Posterior cingulate gyrus (tissue), 11 donors: ENCODE measurements around the gene LPAR1.
A peak's percentile ranks its signal among the peaks of the same experiment; 100 is the strongest.
"Not testable (repeated sequence)": the region's sequence is repeated elsewhere in the genome, so short reads cannot be mapped to it uniquely, and the experiment has no call there.

Experiments
- DNase-seq, 10 donors: peaks; one replicate each; pipeline versions ENCODE4 v3.0.0 to v3.0.0-alpha.2; 2020 to 2021; ENCODE audit warnings: mixed read lengths in 3 of 10
- intact Hi-C: fragments of 100-400 bp; cut with DNase I; formaldehyde crosslinking; loops from one replicate; pipeline ENCODE4 v1.15.1; 2023

Gene LPAR1

GRCh38 chr9:110892689-110893088 lies 145.6 kb downstream of the LPAR1 start:
- DNase-seq = no peak
- intact Hi-C loops = loop anchor here (10.0 kb wide), 1 partner anchor 142 kb away; the partner anchor contains the start of gene LPAR1

DNA sequence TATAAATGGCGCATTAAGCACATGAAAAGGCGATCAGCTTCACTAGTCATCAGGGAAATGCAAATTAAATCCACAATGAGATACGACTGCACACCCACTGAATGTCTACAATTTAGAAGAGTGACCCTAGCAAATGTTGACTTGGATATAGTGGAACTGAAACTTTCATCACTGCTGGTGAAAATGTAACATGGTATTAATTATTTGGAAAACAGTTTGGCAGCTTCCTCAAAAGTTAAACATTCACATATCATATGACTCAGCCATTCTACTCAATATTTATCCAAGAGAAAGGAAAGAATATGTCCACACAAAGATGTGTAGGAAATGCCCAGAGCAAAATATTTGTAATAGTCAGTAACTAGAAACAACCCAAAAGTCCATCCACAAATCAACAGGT lies 146.5 kb downstream of the LPAR1 start:
- intact Hi-C loops = loop anchor here (10.0 kb wide), 1 partner anchor 143 kb away; the partner anchor contains the start of gene LPAR1
- DNase-seq = no peak

- no peak for DNase-seq
- intact Hi-C loops = loop anchor here (10.0 kb wide), 1 partner anchor 144 kb away; the partner anchor contains the start of gene LPAR1
These were observed 147.9 kb downstream of the LPAR1 start for GRCh38 chr9:110890416-110890815.

DNA sequence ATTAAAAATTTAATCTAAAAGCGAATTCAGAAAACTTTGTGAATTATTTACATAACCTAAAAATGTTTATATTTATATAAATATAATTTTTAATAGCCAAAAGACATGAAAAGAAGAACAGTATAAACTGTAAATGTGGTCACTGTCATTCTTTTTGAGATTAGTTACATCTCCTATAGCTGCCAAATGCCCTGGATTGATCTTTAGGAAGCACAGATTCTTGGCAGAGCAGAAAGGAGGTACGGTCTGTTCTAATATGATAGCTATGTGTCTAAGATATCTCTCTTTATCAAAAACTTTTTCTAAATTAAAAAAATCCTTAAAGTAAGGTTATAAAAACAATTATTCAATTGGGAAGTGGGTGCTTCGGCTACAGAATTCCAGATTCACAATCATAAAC lies 151.0 kb downstream of the LPAR1 start:
- no peak for DNase-seq
- intact Hi-C loops = no loop called here

DNA sequence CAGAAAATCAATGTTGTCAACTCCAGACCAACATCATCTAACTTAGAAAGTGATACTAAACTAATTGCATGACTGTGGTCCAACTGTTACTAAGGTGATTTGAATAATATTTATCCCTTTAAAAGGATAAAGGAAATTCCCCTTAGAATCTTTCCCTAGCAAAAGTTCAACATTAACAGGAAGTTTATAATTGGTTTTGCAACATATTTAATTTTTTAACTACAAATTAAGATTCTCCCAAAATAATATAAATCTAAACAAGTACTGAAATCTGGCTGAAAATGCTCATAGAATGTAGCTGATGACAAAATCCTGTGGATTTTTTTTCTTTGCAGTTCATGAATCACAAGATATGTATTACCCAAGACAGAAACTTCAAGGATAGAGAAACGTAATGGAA lies 151.4 kb downstream of the LPAR1 start:
- DNase-seq = no peak
- intact Hi-C loops = no loop called here

DNA sequence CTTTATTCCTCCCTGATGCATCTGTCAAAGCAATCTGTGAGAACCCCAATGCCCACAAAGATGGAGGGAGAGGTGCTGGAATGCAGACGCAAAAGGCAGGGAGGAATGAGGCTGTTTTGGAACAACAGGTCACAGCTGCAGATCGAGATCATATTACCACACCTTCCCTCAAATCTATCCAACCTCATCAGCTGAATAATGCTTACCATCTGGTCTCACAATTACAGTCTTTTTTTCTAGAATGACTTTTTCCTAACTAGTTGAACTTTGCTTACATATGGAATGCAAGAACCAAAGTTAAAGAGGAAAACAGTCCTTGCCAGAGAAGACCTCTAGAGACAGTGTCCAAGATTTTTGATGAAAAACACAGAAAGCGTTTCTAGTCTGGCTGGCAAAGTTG lies 158.1 kb downstream of the LPAR1 start:
- intact Hi-C loops = no loop called here
- no peak for DNase-seq

GRCh38 chr9:110877374-110877773 lies 160.9 kb downstream of the LPAR1 start:
- intact Hi-C loops = no loop called here
- DNase-seq = no peak

DNA sequence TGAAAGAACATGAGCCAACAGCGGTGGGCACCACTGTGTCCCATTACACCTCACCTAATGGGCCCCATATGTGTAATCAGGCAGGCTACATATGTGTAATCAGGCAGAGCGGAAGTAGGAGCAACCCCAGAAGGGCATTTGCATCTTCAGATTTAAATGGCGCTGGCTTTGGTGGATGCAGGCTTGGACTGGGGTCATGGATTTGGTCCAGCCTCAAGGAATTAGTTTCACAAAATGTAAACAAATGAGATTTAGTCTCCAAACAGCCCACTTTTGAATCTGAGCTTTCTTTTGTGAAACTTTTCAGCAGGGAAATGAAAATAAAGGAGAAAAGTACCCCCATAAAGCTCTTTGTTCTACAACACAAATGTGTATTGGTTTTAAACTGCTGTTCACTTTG lies 161.3 kb downstream of the LPAR1 start:
- intact Hi-C loops = no loop called here
- no peak for DNase-seq

- intact Hi-C loops = no loop called here
- DNase-seq = peak in 6 of 10 donors; percentile 12 to 85 (median 24)
These were observed 163.2 kb downstream of the LPAR1 start for GRCh38 chr9:110874963-110875674.

DNA sequence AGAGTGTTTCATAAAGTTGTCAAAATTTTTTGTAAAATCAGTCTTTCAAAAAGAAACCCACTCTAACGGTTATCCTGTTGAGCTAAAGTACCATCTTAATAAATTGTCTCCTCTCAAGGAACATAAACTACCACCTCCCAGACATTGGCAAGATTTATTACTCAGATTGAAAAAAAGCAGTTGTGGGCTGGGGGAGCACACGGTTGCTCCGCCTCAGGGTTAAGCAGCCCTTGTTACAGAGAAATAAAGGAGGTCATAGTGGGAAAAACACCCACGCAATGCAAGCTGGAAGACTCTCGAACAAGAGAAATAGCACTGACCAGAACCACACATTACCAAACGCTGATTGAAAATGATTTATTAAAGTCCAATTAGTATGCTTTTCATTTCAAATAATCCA lies 165.3 kb downstream of the LPAR1 start:
- intact Hi-C loops = no loop called here
- no peak for DNase-seq

DNA sequence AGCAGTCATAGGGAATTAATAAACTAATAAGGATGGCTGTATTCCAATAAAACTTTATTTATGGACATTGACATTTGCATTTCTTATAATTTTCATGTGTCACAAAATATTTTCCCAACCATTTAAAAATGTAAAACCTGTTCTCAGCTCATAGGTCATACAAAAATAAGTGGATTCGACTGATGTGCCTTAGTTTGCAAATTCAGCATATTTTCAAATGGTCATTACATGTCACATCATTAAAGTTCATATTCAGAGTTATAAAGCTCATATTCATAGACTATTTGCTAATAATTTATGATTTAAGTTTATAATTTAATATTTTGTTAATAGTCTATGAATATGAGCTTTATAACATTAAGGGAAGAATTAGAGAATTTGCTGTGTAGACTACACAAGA lies 166.5 kb downstream of the LPAR1 start:
- intact Hi-C loops = no loop called here
- DNase-seq = no peak

DNA sequence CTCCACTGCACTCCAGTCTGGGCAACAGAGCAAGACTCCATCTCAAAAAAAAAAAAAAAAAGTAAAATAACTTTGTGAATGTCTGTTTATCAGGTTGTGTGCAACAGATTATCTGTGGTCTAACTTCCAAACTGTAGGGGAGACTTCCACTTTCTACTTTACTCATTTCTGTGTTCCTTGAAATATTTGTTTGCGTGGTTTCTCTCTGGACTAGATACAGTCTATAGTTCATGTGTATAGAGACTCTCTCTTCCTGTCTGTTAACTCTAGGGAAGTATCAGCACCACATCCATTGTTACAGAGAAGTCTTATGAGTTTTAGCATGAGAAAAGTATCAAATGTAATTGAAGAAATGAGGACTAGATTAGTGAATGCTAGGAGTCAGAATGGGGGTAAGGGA lies 168.3 kb downstream of the LPAR1 start:
- intact Hi-C loops = no loop called here
- no peak for DNase-seq

DNA sequence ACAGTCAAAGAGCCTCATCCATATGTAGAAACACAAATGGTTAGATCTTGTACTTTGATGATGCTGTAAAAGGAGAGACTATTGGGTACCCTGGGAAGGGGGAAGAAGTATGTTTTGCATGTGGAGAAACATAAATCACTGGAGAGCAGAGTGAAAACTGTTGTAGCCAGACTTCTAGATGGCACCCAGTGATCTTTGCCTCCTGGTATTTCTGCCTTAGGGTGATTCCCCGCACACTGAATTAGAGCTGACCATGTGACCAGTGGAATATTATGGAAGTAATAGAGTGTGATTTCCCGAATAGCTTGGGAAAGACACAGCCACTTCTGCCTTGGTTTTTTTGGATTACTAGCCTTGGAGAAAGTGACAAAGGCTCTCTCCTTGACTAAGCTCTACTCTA lies 174.3 kb downstream of the LPAR1 start:
- intact Hi-C loops = no loop called here
- no peak for DNase-seq

DNA sequence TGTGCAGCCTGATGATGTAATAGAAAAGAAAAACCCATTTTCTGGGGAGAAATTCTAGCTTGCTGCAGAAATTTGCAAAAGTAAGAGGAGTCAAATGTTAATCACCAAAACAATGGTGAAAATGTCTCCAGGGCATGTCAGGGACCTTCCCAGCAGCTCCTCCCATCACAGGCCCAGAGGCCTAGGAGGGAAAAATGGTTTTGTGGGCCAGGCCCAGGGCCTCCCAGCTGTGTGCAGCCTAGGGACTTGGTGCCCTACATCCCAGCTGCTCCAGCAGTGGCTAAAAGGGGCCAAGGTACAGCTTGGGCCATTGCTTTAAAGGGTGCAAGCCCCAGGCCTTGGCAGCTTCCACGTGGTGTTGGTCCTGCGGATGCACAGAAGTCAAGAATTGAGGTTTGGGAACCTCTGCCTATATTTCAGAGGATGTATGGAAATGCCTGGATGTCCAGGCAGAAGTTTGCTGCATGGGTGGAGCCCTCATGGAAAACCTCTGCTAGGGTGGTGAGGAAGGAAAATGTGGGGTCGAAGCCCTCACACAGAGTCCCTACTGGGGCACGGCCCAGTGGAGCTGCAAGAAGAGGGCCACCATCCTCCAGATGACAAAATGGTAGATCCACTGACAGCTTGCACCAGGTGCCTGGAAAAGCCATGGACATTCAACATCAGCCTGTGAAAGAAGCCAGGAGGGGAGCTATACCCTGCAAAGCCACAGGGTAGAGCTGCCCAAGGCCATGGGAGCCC lies 176.7 kb downstream of the LPAR1 start:
- intact Hi-C loops = not testable (repeated sequence)
- DNase-seq = peak in 1 of 10 donors; percentile 52

- intact Hi-C loops = no loop called here
- DNase-seq = no peak
These were observed 181.5 kb downstream of the LPAR1 start for GRCh38 chr9:110856772-110857171.

DNA sequence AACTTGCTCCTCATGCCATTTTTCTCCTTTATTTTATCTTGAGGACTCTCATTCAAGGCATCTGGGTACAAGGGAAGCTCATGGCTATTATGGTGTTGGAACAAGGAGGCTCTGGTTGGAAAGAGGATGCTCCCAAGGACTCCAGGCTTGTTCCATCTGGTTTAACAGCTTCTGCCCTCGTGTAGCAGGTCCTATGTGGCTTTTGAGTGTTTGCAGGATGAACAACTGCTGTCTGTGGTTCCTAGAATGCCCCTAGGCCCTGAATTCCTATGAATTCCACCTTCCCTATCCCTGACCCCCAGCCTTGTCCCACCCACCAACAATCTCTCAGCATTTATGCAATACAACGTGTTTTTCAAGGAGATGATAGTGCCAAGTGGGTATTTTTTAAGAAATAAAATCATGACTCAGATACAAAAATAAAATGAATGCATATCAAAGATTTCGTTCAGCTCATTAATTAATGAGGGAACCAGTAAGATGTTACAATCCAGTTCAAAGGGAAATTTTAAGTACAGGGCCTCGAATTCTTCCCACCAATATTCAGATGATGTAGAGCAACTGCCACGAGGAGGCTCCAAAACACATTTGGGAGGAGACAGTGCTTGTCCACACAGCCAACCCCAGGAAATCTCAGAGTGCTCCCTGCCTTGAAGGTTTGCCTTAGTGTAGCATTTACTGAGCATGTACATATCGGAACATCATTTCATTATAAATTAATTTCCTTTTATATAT lies 187.7 kb downstream of the LPAR1 start:
- DNase-seq = no peak
- intact Hi-C loops = no loop called here

DNA sequence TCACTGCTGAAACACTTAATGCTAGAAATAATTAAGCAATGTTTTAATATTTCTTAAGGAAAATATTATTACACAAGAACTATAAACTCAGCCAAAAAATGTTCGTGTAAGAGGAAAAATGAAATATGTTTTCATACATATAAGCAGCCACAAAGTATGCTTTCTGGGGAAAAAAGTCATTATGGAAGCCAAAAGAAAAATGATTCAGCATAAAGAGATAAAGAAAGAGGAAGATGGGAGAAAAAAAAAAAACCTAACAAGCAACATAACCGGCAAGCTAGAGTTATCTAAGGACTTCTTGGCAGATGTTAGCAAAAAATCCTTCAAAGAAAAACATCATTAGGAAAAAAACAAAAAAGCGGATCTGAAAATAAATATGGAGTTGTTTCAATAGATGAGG lies 190.6 kb downstream of the LPAR1 start:
- intact Hi-C loops = no loop called here
- no peak for DNase-seq

GRCh38 chr9:110846215-110846614 lies 192.1 kb downstream of the LPAR1 start:
- intact Hi-C loops = no loop called here
- DNase-seq = no peak

DNA sequence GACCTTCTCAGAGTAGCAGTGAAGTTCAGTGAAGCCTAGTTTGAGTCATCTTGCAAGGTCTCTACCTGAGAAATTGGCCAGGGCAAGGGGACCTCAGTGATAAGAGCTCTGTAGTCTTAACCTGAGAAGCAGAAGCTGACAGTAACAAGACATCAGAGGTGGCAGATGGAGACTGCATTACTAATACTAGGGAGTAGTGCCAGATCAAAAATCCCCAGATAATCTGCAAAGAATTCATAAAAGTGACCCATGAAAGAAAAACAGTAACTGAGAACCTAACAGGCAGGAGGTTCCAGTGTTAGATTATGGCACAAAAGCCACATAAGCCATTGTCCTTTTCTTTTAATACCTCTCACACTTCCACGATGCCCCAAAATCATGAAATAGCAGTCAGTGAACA lies 194.1 kb downstream of the LPAR1 start:
- intact Hi-C loops = no loop called here
- DNase-seq = no peak

- intact Hi-C loops = no loop called here
- no peak for DNase-seq
These were observed 195.3 kb downstream of the LPAR1 start for GRCh38 chr9:110842986-110843385.

DNA sequence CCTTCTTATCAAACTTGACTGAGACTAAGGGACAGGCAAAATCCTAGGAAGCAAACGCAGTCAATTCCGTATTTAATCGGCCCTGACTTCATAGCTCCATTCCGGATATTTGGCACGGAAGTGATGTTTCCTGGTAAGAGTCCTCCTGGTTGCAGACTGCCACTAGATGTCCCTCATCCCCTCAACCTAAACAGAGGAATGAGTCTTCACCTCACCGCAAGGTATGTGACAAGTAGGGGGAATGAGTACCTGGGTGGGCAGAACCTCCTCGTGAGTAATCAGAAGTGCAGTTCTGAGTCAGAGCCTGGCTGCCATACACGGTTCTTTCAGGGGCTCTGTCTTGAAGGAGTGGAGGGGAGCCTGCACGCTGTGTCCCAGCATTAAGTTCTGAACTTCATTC lies 196.1 kb downstream of the LPAR1 start:
- intact Hi-C loops = no loop called here
- DNase-seq = no peak
